ENCODE data around the gene ADK.

- no peak for TF ChIP-seq CTCF (conservative IDR thresholded peaks at IDR 0.05; ENCODE audit: low read length)
- no peak for TF ChIP-seq EZH2phosphoT487 (IDR thresholded peaks at IDR 0.05; ENCODE audit: borderline replicate concordance)
Observed at GRCh38 chr10:74483356-74483755, 332.3 kb downstream of the ADK start.

Measured in Loucy (cell line).